Adipocyte (in vitro differentiated cells): ENCODE results near the gene RNF213.
A peak's percentile ranks its signal among the peaks of the same experiment; 100 is the strongest.
"Not testable (repeated sequence)": the region's sequence is repeated elsewhere in the genome, so short reads cannot be mapped to it uniquely, and the experiment has no call there.

Experiments
- DNase-seq: peaks from one replicate; pipeline ENCODE4 v3.0.0-alpha.2; 2015; ENCODE audit warnings: low read depth
- H3K27me3 ChIP-seq: replicated peaks from 2 replicates; pipeline ENCODE4 v1.7.0; 2013; ENCODE audit warnings: mild to moderate bottlenecking, low read length, moderate library complexity; ENCODE audit not compliant: control insufficient read depth, insufficient read depth
- H3K36me3 ChIP-seq: 2 replicates; pipeline ENCODE4 v1.7.0; 2013; ENCODE audit warnings: low read length, mild to moderate bottlenecking, moderate library complexity; ENCODE audit not compliant: control insufficient read depth, insufficient read depth, severe bottlenecking
- H3K4me1 ChIP-seq: 2 replicates; pipeline ENCODE4 v1.7.0; 2013; ENCODE audit warnings: mild to moderate bottlenecking, low read length, moderate library complexity; ENCODE audit not compliant: control insufficient read depth, insufficient read depth
- H3K4me3 ChIP-seq: 2 replicates; pipeline ENCODE4 v1.7.0; 2013; ENCODE audit warnings: mild to moderate bottlenecking, low read length, moderate library complexity
- H3K9ac ChIP-seq: 2 replicates; pipeline ENCODE4 v1.7.0; 2013; ENCODE audit warnings: mild to moderate bottlenecking, low read length, moderate library complexity
- H3K9me3 ChIP-seq: 2 replicates; pipeline ENCODE4 v1.7.0; 2013; ENCODE audit warnings: mild to moderate bottlenecking, low read length, moderate library complexity; ENCODE audit not compliant: control insufficient read depth

RNF213 gene

DNA sequence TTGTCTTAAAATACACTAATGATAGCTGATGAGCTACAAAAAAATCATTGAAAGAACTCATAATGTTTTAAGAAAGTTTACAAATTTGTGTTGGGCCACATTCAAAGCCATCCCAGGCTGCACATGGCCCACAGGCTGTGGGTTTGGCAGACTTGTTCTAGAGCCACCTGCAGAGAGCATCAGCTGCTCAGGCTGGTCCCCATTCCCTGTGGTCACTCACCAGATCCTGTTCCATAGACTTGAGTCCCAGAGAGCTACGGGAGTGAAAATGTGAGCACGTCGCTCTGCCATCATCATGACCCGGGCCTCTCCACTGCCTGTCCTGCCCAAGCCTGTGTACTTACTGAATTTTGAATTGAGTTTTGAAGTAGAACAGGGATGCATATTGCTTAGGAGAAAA lies 33.5 kb upstream of the RNF213 start:
- H3K4me3 ChIP-seq, result no peak overlapping the region
- H3K9me3 ChIP-seq, result peaks cover 8% of the 10 kb centered on the region
- H3K36me3 ChIP-seq, result peaks cover 17% of the 10 kb centered on the region
- H3K9ac ChIP-seq, result no peak overlapping the region
- DNase-seq, result no peak
- H3K4me1 ChIP-seq, result no peaks in the 10 kb centered on the region
- no peaks in the 10 kb centered on the region for H3K27me3 ChIP-seq

DNA sequence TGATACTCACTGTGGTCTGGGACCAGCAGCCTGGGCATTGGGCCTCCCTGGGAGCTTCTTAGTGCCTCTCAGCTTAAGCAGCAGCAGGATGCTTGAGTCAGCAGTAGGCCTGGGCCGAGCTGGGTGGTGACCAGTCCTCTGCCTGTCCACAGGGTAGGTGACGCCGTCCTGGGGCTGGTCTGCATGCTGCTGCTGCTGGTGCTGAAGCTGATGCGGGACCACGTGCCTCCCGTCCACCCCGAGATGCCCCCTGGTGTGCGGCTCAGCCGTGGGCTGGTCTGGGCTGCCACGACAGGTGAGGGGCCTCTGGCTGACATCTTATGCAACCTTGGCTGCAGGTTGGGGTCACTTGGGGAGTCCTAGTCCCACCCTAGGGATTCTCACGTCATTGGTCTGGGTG lies 33.0 kb upstream of the RNF213 start:
- H3K9me3 ChIP-seq, result peaks cover 13% of the 10 kb centered on the region
- peaks cover 18% of the 10 kb centered on the region for H3K36me3 ChIP-seq
- no peak overlapping the region for H3K9ac ChIP-seq
- DNase-seq, result no peak
- H3K4me1 ChIP-seq, result no peaks in the 10 kb centered on the region
- H3K27me3 ChIP-seq, result no peaks in the 10 kb centered on the region
- H3K4me3 ChIP-seq, result no peak overlapping the region

DNA sequence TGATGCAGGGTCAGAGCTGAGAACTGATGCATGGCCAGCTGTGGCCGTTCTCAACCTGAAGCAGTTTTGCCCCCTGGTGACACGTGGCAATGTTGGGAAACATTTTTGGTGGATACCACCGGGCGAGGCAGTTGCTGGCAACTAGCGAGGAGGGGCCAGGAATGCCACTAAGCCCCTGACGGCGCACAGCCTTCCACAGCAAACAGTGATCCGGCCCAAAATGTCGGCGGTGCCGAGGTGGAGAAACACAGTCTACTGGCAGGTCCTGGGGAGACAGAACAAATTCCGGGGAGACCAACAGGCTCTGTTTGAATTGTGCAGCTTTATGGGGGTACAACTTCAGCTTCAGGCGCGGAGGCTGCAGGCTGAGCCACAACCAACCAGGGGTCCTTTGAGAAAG lies 32.2 kb upstream of the RNF213 start:
- DNase-seq, result no peak
- peaks cover 21% of the 10 kb centered on the region for H3K9me3 ChIP-seq
- no peaks in the 10 kb centered on the region for H3K4me1 ChIP-seq
- no peaks in the 10 kb centered on the region for H3K27me3 ChIP-seq
- H3K9ac ChIP-seq, result no peak overlapping the region
- peaks cover 25% of the 10 kb centered on the region for H3K36me3 ChIP-seq
- no peak overlapping the region for H3K4me3 ChIP-seq

- peaks cover 24% of the 10 kb centered on the region for H3K9me3 ChIP-seq
- H3K9ac ChIP-seq, result no peak overlapping the region
- no peak overlapping the region for H3K4me3 ChIP-seq
- H3K4me1 ChIP-seq, result no peaks in the 10 kb centered on the region
- no peak for DNase-seq
- peaks cover 28% of the 10 kb centered on the region for H3K36me3 ChIP-seq
- H3K27me3 ChIP-seq, result no peaks in the 10 kb centered on the region
Observed at GRCh38 chr17:80229011-80229410, 31.6 kb upstream of the RNF213 start.

GRCh38 chr17:80232438-80232837 lies 28.2 kb upstream of the RNF213 start:
- H3K4me3 ChIP-seq, result peak overlapping the region; percentile 37
- H3K9me3 ChIP-seq, result peaks cover 28% of the 10 kb centered on the region
- no peaks in the 10 kb centered on the region for H3K4me1 ChIP-seq
- peaks cover 31% of the 10 kb centered on the region for H3K36me3 ChIP-seq
- no peak overlapping the region for H3K9ac ChIP-seq
- DNase-seq, result no peak
- H3K27me3 ChIP-seq, result no peaks in the 10 kb centered on the region

GRCh38 chr17:80233202-80233601 lies 27.4 kb upstream of the RNF213 start:
- H3K9me3 ChIP-seq, result peaks cover 28% of the 10 kb centered on the region

DNA sequence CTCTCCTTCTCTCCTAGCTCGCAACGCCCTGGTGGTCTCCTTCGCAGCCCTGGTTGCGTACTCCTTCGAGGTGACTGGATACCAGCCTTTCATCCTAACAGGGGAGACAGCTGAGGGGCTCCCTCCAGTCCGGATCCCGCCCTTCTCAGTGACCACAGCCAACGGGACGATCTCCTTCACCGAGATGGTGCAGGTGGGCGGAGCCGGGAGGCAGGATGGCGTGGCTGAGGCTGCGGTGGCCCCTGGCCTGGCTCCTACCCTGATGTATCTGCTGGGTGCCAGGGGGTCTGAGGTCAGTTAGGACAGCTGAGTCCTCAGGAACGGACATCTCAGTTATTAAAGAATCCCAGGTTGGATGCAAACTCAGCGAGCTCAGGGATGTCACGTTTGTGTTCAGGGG lies 23.7 kb upstream of the RNF213 start:
- Histone ChIP-seq H3K9me3 (peaks cover 23% of the 10 kb centered on the region), H3K27me3 (no peaks in the 10 kb centered on the region), H3K36me3 (peaks cover 41% of the 10 kb centered on the region), H3K4me1 (peaks cover 2% of the 10 kb centered on the region), H3K4me3 (no peak overlapping the region), H3K9ac (no peak overlapping the region)
- no peak for DNase-seq

More at GRCh38 chr17:80233202-80233601, 27.4 kb upstream of the RNF213 start:
- no peaks in the 10 kb centered on the region for H3K27me3 ChIP-seq
- H3K4me3 ChIP-seq, result no peak overlapping the region
- DNase-seq, result no peak
- no peak overlapping the region for H3K9ac ChIP-seq
- no peaks in the 10 kb centered on the region for H3K4me1 ChIP-seq
- H3K36me3 ChIP-seq, result peaks cover 38% of the 10 kb centered on the region

DNA sequence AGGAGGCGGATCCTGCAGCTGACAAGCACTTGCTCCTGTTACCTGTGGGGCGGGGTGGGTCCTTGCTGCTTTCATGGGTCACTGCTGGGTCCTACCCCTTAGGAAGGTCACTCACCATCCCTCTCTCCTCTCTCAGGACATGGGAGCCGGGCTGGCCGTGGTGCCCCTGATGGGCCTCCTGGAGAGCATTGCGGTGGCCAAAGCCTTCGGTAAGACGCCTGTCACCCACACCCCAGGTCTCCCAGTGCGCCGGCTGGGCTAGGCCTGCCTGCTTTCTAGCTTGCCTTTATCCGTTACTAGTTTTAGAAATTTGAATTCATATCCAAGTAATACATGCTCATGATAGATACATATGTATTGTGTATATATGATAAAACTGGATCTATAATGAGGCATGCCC lies 23.3 kb upstream of the RNF213 start:
- Histone ChIP-seq H3K9ac (no peak overlapping the region), H3K27me3 (no peaks in the 10 kb centered on the region), H3K4me1 (peaks cover 2% of the 10 kb centered on the region), H3K9me3 (peaks cover 18% of the 10 kb centered on the region), H3K36me3 (peaks cover 45% of the 10 kb centered on the region), H3K4me3 (no peak overlapping the region)
- no peak for DNase-seq

- Histone ChIP-seq H3K27me3 (no peaks in the 10 kb centered on the region), H3K4me3 (no peak overlapping the region), H3K9me3 (no peaks in the 10 kb centered on the region), H3K36me3 (peaks cover 42% of the 10 kb centered on the region), H3K4me1 (peaks cover 2% of the 10 kb centered on the region), H3K9ac (no peak overlapping the region)
- no peak for DNase-seq
Observed at GRCh38 chr17:80242505-80242904, 18.1 kb upstream of the RNF213 start.

GRCh38 chr17:80243526-80244433 lies 16.9 kb upstream of the RNF213 start:
- Histone ChIP-seq H3K4me3 (no peak overlapping the region), H3K9me3 (no peaks in the 10 kb centered on the region), H3K36me3 (peaks cover 33% of the 10 kb centered on the region), H3K27me3 (no peaks in the 10 kb centered on the region), H3K4me1 (no peaks in the 10 kb centered on the region), H3K9ac (no peak overlapping the region)
- DNase-seq, result no peak

DNA sequence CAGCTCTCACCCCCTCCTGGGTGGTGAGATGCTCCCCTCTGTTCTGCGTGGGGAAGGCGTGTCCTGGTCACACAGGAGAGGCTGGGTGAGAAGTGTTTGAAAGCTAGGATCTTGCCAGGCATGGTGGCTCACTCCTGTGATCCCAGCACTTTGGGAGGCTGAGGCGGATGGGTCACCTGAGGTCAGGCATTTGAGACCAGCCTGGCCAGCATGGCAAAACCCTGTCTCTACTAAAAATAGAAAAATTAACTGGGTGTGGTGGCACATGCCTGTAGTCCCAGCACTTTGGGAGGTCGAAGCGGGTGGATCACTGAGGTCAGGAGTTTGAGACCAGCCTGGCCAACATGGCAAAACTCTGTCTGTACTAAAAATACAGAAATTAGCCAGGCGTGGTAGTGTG lies 16.2 kb upstream of the RNF213 start:
- DNase-seq, H3K27me3 ChIP-seq, H3K4me1 ChIP-seq, H3K9ac ChIP-seq, H3K9me3 ChIP-seq, H3K4me3 ChIP-seq: not testable (repeated sequence)
- H3K36me3 ChIP-seq, result peaks cover 33% of the 10 kb centered on the region
